H9 (cell line): ENCODE measurements around the gene KCTD17. TPM values are rescaled to one million over a fixed set of nuclear protein-coding genes. Genes with fewer than 3 reads are reported as not detected.

Experiments
- DNase-seq: peaks from one replicate; pipeline ENCODE4 v3.0.0-alpha.2; 2017
- H2AFZ ChIP-seq: one replicate; pipeline ENCODE4 v1.6.1; 2013; ENCODE audit warnings: mild to moderate bottlenecking, low read length, control low read depth, moderate library complexity
- H2AK5ac ChIP-seq: 2 replicates; pipeline ENCODE4 v1.6.1; 2013; ENCODE audit warnings: low read length, control low read depth, mixed read lengths; ENCODE audit not compliant: insufficient read length
- H2BK120ac ChIP-seq: one replicate; pipeline ENCODE4 v1.6.1; 2013; ENCODE audit warnings: low read depth, mild to moderate bottlenecking, low read length, control low read depth, inconsistent platforms; ENCODE audit not compliant: poor library complexity, severe bottlenecking
- H2BK12ac ChIP-seq: 2 replicates; pipeline ENCODE4 v1.6.1; 2013; ENCODE audit warnings: low read length, control low read depth, mixed read lengths, low read depth; ENCODE audit not compliant: insufficient read length
- H2BK15ac ChIP-seq: 2 replicates; pipeline ENCODE4 v1.6.1; 2013; ENCODE audit warnings: low read depth, low read length, control low read depth
- H2BK20ac ChIP-seq: one replicate; pipeline ENCODE4 v1.6.1; 2013; ENCODE audit warnings: low read depth, mild to moderate bottlenecking, low read length, control low read depth, inconsistent platforms; ENCODE audit not compliant: poor library complexity, severe bottlenecking
- H2BK5ac ChIP-seq: 2 replicates; pipeline ENCODE4 v1.6.1; 2013; ENCODE audit warnings: low read length, control low read depth, mixed read lengths; ENCODE audit not compliant: insufficient read length
- H3K14ac ChIP-seq: 2 replicates; pipeline ENCODE4 v1.6.1; 2013; ENCODE audit warnings: low read length, control low read depth; ENCODE audit not compliant: insufficient read depth
- H3K18ac ChIP-seq: 2 replicates; pipeline ENCODE4 v1.6.1; 2013; ENCODE audit warnings: low read depth, mild to moderate bottlenecking, mixed read lengths, low read length, control low read depth; ENCODE audit not compliant: insufficient read length
- H3K23ac ChIP-seq: 2 replicates; pipeline ENCODE4 v1.6.1; 2013; ENCODE audit warnings: low read length, control low read depth, mixed read lengths, low read depth; ENCODE audit not compliant: insufficient read length
- H3K23me2 ChIP-seq: 2 replicates; pipeline ENCODE4 v1.6.1; 2013; ENCODE audit warnings: low read depth, mild to moderate bottlenecking, mixed read lengths, low read length, control low read depth; ENCODE audit not compliant: insufficient read length, poor library complexity, severe bottlenecking
- H3K27ac ChIP-seq: 2 replicates; pipeline ENCODE4 v1.5.1; 2013; ENCODE audit warnings: low read length, control low read depth, mixed read lengths, low read depth; ENCODE audit not compliant: insufficient read length
- H3K27me3 ChIP-seq: 2 replicates; pipeline ENCODE4 v1.6.1; 2013; ENCODE audit warnings: low read length, control low read depth, inconsistent platforms; ENCODE audit not compliant: insufficient read depth
- H3K4ac ChIP-seq: 2 replicates; pipeline ENCODE4 v1.6.1; 2013; ENCODE audit warnings: low read depth, mild to moderate bottlenecking, control low read depth, inconsistent platforms, low read length, moderate library complexity
- H3K4me1 ChIP-seq: 2 replicates; pipeline ENCODE4 v1.6.1; 2013; ENCODE audit warnings: low read length, control low read depth, inconsistent platforms; ENCODE audit not compliant: insufficient read depth
- H3K4me2 ChIP-seq: 2 replicates; pipeline ENCODE4 v1.6.1; 2013; ENCODE audit warnings: low read length, control low read depth, mixed read lengths; ENCODE audit not compliant: insufficient read length, insufficient read depth
- H3K56ac ChIP-seq: 2 replicates; pipeline ENCODE4 v1.6.1; 2013; ENCODE audit warnings: low read depth, mild to moderate bottlenecking, mixed read lengths, low read length, control low read depth; ENCODE audit not compliant: insufficient read length
- H3K79me1 ChIP-seq: 2 replicates; pipeline ENCODE4 v1.6.1; 2013; ENCODE audit warnings: low read depth, mild to moderate bottlenecking, moderate library complexity, low read length, control low read depth, inconsistent platforms; ENCODE audit not compliant: insufficient read depth, poor library complexity, severe bottlenecking
- H3K79me2 ChIP-seq: 2 replicates; pipeline ENCODE4 v1.6.1; 2013; ENCODE audit warnings: low read length, control low read depth, inconsistent platforms; ENCODE audit not compliant: insufficient read depth
- H3K9ac ChIP-seq: 2 replicates; pipeline ENCODE4 v1.6.1; 2013; ENCODE audit warnings: low read length, control low read depth, mixed read lengths; ENCODE audit not compliant: insufficient read length; ENCODE audit errors: extremely low read depth
- H3K9me3 ChIP-seq: one replicate; pipeline ENCODE4 v1.6.1; 2013; ENCODE audit warnings: low read depth, low read length, inconsistent platforms; ENCODE audit not compliant: control insufficient read depth
- H3T11ph ChIP-seq: one replicate; pipeline ENCODE4 v1.6.1; 2013; ENCODE audit warnings: mild to moderate bottlenecking, low read length, control low read depth, inconsistent platforms
- H4K20me1 ChIP-seq: one replicate; pipeline ENCODE4 v1.6.1; 2013; ENCODE audit not compliant: control insufficient read depth, insufficient read length, insufficient read depth
- H4K5ac ChIP-seq: 2 replicates; pipeline ENCODE4 v1.6.1; 2013; ENCODE audit warnings: low read depth, mild to moderate bottlenecking, mixed read lengths, low read length, control low read depth; ENCODE audit not compliant: insufficient read length
- H4K8ac ChIP-seq: replicated peaks from 2 replicates; pipeline ENCODE4 v1.6.1; 2013; ENCODE audit warnings: low read length, control low read depth, mixed read lengths, low read depth; ENCODE audit not compliant: insufficient read length
- H4K91ac ChIP-seq: 2 replicates; pipeline ENCODE4 v1.6.1; 2013; ENCODE audit warnings: low read depth, mild to moderate bottlenecking, moderate library complexity, mixed read lengths, low read length, control low read depth; ENCODE audit not compliant: insufficient read length
- H3K27ac Mint-ChIP-seq, 3 experiments: 2 replicates in 2 of 3; 3 replicates in 1 of 3; pipeline ENCODE4 v1.8.0; 2020 to 2021; ENCODE audit warnings: mixed read lengths in 3 of 3, mild to moderate bottlenecking in 1 of 3, moderate library complexity in 1 of 3
- H3K27me3 Mint-ChIP-seq: 2 replicates; pipeline ENCODE4 v1.8.0; 2021; ENCODE audit warnings: low read depth, mild to moderate bottlenecking, moderate library complexity, mixed read lengths
- H3K36me3 Mint-ChIP-seq, 3 experiments: 2 replicates in 2 of 3; 3 replicates in 1 of 3; pipeline ENCODE4 v1.8.0; 2020 to 2021; ENCODE audit warnings: low read depth in 3 of 3, mixed read lengths in 3 of 3; ENCODE audit not compliant: insufficient read depth in 1 of 3
- H3K4me1 Mint-ChIP-seq, 2 experiments: 2 replicates each; pipeline ENCODE4 v1.8.0; 2020; ENCODE audit warnings: mixed read lengths in 2 of 2
- H3K4me3 Mint-ChIP-seq, 2 experiments: 2 replicates in 1 of 2; 3 replicates in 1 of 2; pipeline ENCODE4 v1.8.0; 2020 to 2021; ENCODE audit warnings: mild to moderate bottlenecking in 2 of 2, mixed read lengths in 2 of 2, moderate library complexity in 1 of 2
- H3K9me3 Mint-ChIP-seq, 2 experiments: 2 replicates in 1 of 2; 3 replicates in 1 of 2; pipeline ENCODE4 v1.8.0; 2020; ENCODE audit warnings: mild to moderate bottlenecking in 2 of 2, mixed read lengths in 2 of 2, moderate library complexity in 1 of 2
- CTCF ChIP-seq: fragments of 200-600 bp; sonication (generic); conservative IDR thresholded peaks from 3 replicates; pipeline ENCODE4 v1.8.0; 2021; ENCODE audit warnings: antibody characterized with exemption, mild to moderate bottlenecking
- WGBS: extraction: QIAGEN DNeasy Blood & Tissue Kit; methylation state at CpG from one replicate; pipeline ENCODE4 v1.1.7; 2013; ENCODE audit warnings: missing lambda C conversion rate, low lambda C conversion rate, mixed read lengths; ENCODE audit not compliant: insufficient read length; ENCODE audit errors: extremely low coverage; 5-methylcytosine and 5-hydroxymethylcytosine counted together
- total RNA-seq: library from RNA; stranded (reverse); gene quantifications from 2 replicates; pipeline ENCODE4 v1.2.1, GENCODE V29; 2021

The KCTD17 gene
- total RNA-seq, 1 experiment from 2014 or later: 34.1 TPM

GRCh38 chr22:37002633-37003032, 48.9 kb upstream of the KCTD17 start:
- Histone ChIP-seq H3K4ac (no peak overlapping the region), H2BK12ac (no peak overlapping the region), H3T11ph (no peak overlapping the region), H4K8ac (no peak overlapping the region), H3K23ac (no peak overlapping the region), H3K79me2 (no peaks in the 10 kb centered on the region), H3K14ac (no peak overlapping the region), H2BK5ac (no peak overlapping the region), H3K27ac (no peak overlapping the region), H3K56ac (no peak overlapping the region), H3K18ac (no peak overlapping the region), H4K20me1 (no peaks in the 10 kb centered on the region), H3K4me1 (no peaks in the 10 kb centered on the region; the same call in none of the 2 replicates), H4K91ac (no peak overlapping the region), H2BK120ac (no peak overlapping the region), H3K23me2 (no peaks in the 10 kb centered on the region), H2BK20ac (no peak overlapping the region), H3K4me2 (no peak overlapping the region), H2AFZ (no peak overlapping the region), H2BK15ac (no peak overlapping the region), H4K5ac (no peak overlapping the region), H2AK5ac (no peak overlapping the region), H3K9me3 (no peaks in the 10 kb centered on the region), H3K79me1 (no peaks in the 10 kb centered on the region), H3K9ac (no peak overlapping the region), H3K27me3 (no peaks in the 10 kb centered on the region)
- Mint-ChIP-seq H3K4me3 (no peak overlapping the region), H3K4me1 (peaks cover 20 to 35% of the 10 kb centered on the region in 2 experiments), H3K9me3 (peaks cover 2% of the 10 kb centered on the region in 2 experiments; a peak in 2 of 5 replicates), H3K27me3 (peaks cover 64% of the 10 kb centered on the region), H3K36me3 (no peaks in the 10 kb centered on the region; a peak in 1 of 7 replicates), H3K27ac (no peak overlapping the region)
- TF ChIP-seq CTCF: no peak
- no CpG with 5 or more reads among the region's 7 CpGs for WGBS
- no peak for DNase-seq
